Keratinocyte (primary cell): Measurements from ENCODE around the gene ZBTB46. TPM values are rescaled to one million over a fixed set of nuclear protein-coding genes. Genes with fewer than 3 reads are reported as not detected.
A peak's percentile ranks its signal among the peaks of the same experiment; 100 is the strongest.

Experiments
- DNase-seq: peaks from one replicate; pipeline ENCODE4 v3.0.0-alpha.2; 2011; ENCODE audit warnings: low read depth, missing footprints, low spot score
- FAIRE-seq: peaks from 2 replicates; lab custom pipeline; 2011; peaks lifted over from hg19 to GRCh38; lab: Jason Lieb, UNC
- H2AFZ ChIP-seq: 2 replicates; pipeline ENCODE4 v1.6.0; 2012; ENCODE audit warnings: low read length, control low read depth, inconsistent platforms; ENCODE audit not compliant: control insufficient read depth
- H3K27ac ChIP-seq: 2 replicates; pipeline ENCODE4 v1.5.1; 2011; ENCODE audit warnings: low read length; ENCODE audit not compliant: control insufficient read depth, insufficient read depth
- H3K27me3 ChIP-seq: 3 replicates; pipeline ENCODE4 v1.6.0; 2011; ENCODE audit warnings: low read length; ENCODE audit not compliant: control insufficient read depth, insufficient read depth; ENCODE audit errors: extremely low read depth
- H3K36me3 ChIP-seq, 2 experiments: 2 replicates in 1 of 2; 3 replicates in 1 of 2; pipeline ENCODE4 v1.5.1; 2011; ENCODE audit warnings: low read length in 2 of 2, mild to moderate bottlenecking in 1 of 2; ENCODE audit not compliant: control insufficient read depth in 2 of 2, insufficient read depth in 2 of 2; ENCODE audit errors: extremely low read depth in 1 of 2
- H3K4me1 ChIP-seq: 3 replicates; pipeline ENCODE4 v1.5.1; 2011; ENCODE audit warnings: low read length; ENCODE audit not compliant: control insufficient read depth, insufficient read depth; ENCODE audit errors: extremely low read depth
- H3K4me2 ChIP-seq: 3 replicates; pipeline ENCODE4 v1.6.0; 2011; ENCODE audit warnings: low read depth, low read length; ENCODE audit not compliant: control insufficient read depth, insufficient read depth; ENCODE audit errors: extremely low read depth
- H3K4me3 ChIP-seq, 3 experiments: fragments of 200-600 bp in 1 of 3; sonication (generic) in 1 of 3; 2 replicates in 2 of 3; 3 replicates in 1 of 3; pipeline ENCODE4 v1.5.1; 2011 to 2016; ENCODE audit warnings: low read length in 3 of 3, mild to moderate bottlenecking in 3 of 3, control low read depth in 2 of 3, inconsistent platforms in 1 of 3, low read depth in 1 of 3, mixed read lengths in 1 of 3, mixed run types in 1 of 3, moderate library complexity in 1 of 3; ENCODE audit not compliant: control insufficient read depth in 2 of 3, insufficient read depth in 2 of 3; ENCODE audit errors: extremely low read depth in 1 of 3
- H3K79me2 ChIP-seq: 2 replicates; pipeline ENCODE4 v1.6.0; 2012; ENCODE audit warnings: low read length; ENCODE audit not compliant: control insufficient read depth, insufficient read depth
- H3K9ac ChIP-seq: 3 replicates; pipeline ENCODE4 v1.6.0; 2011; ENCODE audit warnings: low read length; ENCODE audit not compliant: control insufficient read depth, insufficient read depth; ENCODE audit errors: extremely low read depth
- H3K9me1 ChIP-seq: 3 replicates; pipeline ENCODE4 v1.6.0; 2011; ENCODE audit warnings: low read length; ENCODE audit not compliant: control insufficient read depth, insufficient read depth; ENCODE audit errors: extremely low read depth
- H3K9me3 ChIP-seq: 2 replicates; pipeline ENCODE4 v1.5.1; 2012; ENCODE audit warnings: low read depth, low read length; ENCODE audit not compliant: control insufficient read depth
- H4K20me1 ChIP-seq: 3 replicates; pipeline ENCODE4 v1.6.0; 2011; ENCODE audit warnings: low read length; ENCODE audit not compliant: control insufficient read depth, insufficient read depth; ENCODE audit errors: extremely low read depth
- EZH2 ChIP-seq: IDR thresholded peaks from one replicate; pipeline ENCODE4 v1.6.1; 2012; ENCODE audit warnings: inconsistent platforms, mild to moderate bottlenecking, low read length, moderate library complexity
- dilution Hi-C: fragments of 300-500 bp; cut with MboI; formaldehyde crosslinking; loops from one replicate; pipeline ENCODE4 v1.7.0; 2020; ENCODE audit warnings: low sequenced_read_pairs; ENCODE audit not compliant: extremely low pct_ligation_motif_present
- polyA plus RNA-seq, 5 experiments: library from polyadenylated mRNA; depleted of rRNA in 3 of 5; stranded (reverse) in 3 of 5; stranded (forward) in 1 of 5; unstranded in 1 of 5; fragments of >200 nt; gene quantifications; 1 replicate in 1 of 5; 2 replicates in 3 of 5; 3 replicates in 1 of 5; pipeline versions ENCODE4 v1.2.1 to v1.2.3, GENCODE V29; 2011 to 2012; ENCODE audit warnings: missing spikeins in 2 of 5, low read depth in 1 of 5, low replicate concordance in 1 of 5
- TF ChIP-seq, protein P1 (sequence below), 3 experiments: IDR thresholded peaks in 1 of 3; conservative IDR thresholded peaks in 1 of 3; optimal IDR thresholded peaks in 1 of 3; 2 replicates in 2 of 3; 3 replicates in 1 of 3; pipeline versions ENCODE3 to v1.5.1; 2011; ENCODE audit warnings: low read length in 3 of 3, mild to moderate bottlenecking in 3 of 3, moderate library complexity in 2 of 3, control low read depth in 1 of 3, inconsistent platforms in 1 of 3; ENCODE audit not compliant: insufficient read depth in 2 of 3; ENCODE audit errors: extremely low read depth in 1 of 3

The ZBTB46 gene
- polyA plus RNA-seq, 1 donor (not counting 4 experiments of a cell fraction or from before 2014, with no cell fraction given): 0.12 TPM

DNA sequence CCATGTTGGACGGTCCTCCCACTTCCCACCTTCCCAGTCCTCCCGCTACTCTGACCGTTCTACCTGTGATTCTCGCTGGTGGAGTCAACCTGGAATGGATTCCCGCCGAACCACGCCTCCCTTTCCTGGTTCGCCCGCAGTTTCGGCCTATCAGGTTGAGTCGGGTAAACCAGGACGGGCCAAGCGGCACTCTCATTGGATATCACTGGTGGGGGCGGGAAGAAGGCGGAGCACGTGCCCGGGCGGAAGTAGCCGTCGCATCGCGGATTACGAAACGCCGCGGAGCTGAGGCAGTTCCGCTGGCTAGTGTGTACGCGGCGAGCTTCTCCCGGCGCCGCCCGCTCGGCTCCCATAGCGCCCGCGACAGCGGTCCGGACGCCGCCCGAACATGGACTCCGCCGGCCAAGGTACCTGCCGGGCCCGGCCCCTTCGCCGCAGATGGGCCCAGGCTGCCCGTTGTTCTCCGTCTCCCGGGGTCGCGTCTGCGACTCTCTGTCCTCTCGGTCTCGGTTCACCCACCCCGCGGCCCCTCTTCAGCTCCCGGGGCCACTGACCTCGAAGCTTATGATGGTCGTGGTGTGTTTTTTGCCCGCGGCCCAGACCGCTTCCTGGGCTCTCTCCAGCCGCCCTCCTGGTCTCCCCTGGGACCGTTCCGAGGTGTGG, 34.0 kb upstream of the ZBTB46 start, which contains the start of gene TPD52L2:
TPD52L2 (plus strand) TSS at position 293 of the 663 bp plus-strand sequence; CDS start at position 389, 96 bp downstream.
- peaks cover 65% of the 10 kb centered on the region for H3K79me2 ChIP-seq
- peak within 1 kb of the TSS; percentile 99 for H3K9ac ChIP-seq
- peaks cover 22 to 36% of the 10 kb centered on the region in 2 experiments for H3K36me3 ChIP-seq
- TF ChIP-seq, protein P1, sequence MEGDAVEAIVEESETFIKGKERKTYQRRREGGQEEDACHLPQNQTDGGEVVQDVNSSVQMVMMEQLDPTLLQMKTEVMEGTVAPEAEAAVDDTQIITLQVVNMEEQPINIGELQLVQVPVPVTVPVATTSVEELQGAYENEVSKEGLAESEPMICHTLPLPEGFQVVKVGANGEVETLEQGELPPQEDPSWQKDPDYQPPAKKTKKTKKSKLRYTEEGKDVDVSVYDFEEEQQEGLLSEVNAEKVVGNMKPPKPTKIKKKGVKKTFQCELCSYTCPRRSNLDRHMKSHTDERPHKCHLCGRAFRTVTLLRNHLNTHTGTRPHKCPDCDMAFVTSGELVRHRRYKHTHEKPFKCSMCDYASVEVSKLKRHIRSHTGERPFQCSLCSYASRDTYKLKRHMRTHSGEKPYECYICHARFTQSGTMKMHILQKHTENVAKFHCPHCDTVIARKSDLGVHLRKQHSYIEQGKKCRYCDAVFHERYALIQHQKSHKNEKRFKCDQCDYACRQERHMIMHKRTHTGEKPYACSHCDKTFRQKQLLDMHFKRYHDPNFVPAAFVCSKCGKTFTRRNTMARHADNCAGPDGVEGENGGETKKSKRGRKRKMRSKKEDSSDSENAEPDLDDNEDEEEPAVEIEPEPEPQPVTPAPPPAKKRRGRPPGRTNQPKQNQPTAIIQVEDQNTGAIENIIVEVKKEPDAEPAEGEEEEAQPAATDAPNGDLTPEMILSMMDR (optimal IDR thresholded peaks at IDR 0.05 in 1 of 3, IDR thresholded peaks at IDR 0.05 in 1 of 3, conservative IDR thresholded peaks at IDR 0.05 in 1 of 3; ENCODE audit: extremely low read depth in 1 of 3, insufficient read depth in 2 of 3, low read length in 3 of 3): no peak
- TF ChIP-seq EZH2: no peak
- FAIRE-seq (peak; percentile 9), DNase-seq (peak; percentile 97)
- peak within 1 kb of the TSS; percentile 97 for H3K27ac ChIP-seq
- H2AFZ ChIP-seq: peak within 1 kb of the TSS; percentile 47
- peak within 1 kb of the TSS; percentile 87 for H3K4me2 ChIP-seq
- no peaks in the 10 kb centered on the region for H3K27me3 ChIP-seq
- H3K4me1 ChIP-seq: peaks cover 13% of the 10 kb centered on the region
- no peaks in the 10 kb centered on the region for H3K9me3 ChIP-seq
- peaks cover 3% of the 10 kb centered on the region for H4K20me1 ChIP-seq
- dilution Hi-C loops: no loop called here
- H3K4me3 ChIP-seq: peak within 1 kb of the TSS; percentile 90 to 95 (median 92)
- H3K9me1 ChIP-seq: no peaks in the 10 kb centered on the region

DNA sequence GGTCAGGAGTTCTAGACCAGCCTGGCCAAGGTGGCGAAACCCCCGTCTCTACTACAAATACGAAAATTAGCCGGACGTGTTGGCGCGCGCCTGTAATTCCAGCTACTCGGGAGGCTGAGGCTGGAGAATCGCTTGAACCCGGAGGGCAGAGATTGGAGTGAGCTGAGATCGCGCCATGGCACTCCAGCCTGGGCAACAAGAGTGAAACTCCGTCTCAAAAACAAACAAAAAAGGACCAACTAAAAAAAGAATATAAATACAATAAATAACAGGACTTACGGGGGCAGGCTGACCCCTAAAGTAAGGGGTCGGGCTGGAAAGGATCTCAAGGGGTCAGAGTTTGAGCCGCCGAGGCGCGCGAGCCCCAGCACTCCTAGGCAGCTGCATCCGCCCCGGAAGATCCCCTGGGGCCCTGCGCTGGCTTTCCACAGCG, 33.5 kb upstream of the ZBTB46 start:
- Histone ChIP-seq H3K36me3 (peaks cover 19 to 32% of the 10 kb centered on the region in 2 experiments), H3K27ac (peak overlapping the region; percentile 78), H3K9me1 (no peaks in the 10 kb centered on the region), H2AFZ (no peak overlapping the region), H3K4me2 (peak overlapping the region; percentile 87), H3K27me3 (no peaks in the 10 kb centered on the region), H3K4me1 (peaks cover 13% of the 10 kb centered on the region), H3K4me3 (peak overlapping the region; percentile 72 to 92 (median 90)), H3K9me3 (no peaks in the 10 kb centered on the region), H3K79me2 (peaks cover 59% of the 10 kb centered on the region), H4K20me1 (peaks cover 3% of the 10 kb centered on the region), H3K9ac (peak overlapping the region; percentile 99)
- no peak for TF ChIP-seq EZH2
- TF ChIP-seq, protein P1 (optimal IDR thresholded peaks at IDR 0.05 in 1 of 3, IDR thresholded peaks at IDR 0.05 in 1 of 3, conservative IDR thresholded peaks at IDR 0.05 in 1 of 3; ENCODE audit: extremely low read depth in 1 of 3, insufficient read depth in 2 of 3, low read length in 3 of 3): no peak
- dilution Hi-C loops: no loop called here
- no peak for FAIRE-seq
- no peak for DNase-seq
